WERI-Rb-1 (cell line): ENCODE data around the gene TRIM49B.
"Not testable (repeated sequence)": the region's sequence is repeated elsewhere in the genome, so short reads cannot be mapped to it uniquely, and the experiment has no call there.

Source experiments
- DNase-seq: peaks from one replicate; pipeline ENCODE4 v3.0.0-alpha.2; 2020
- H3K27ac ChIP-seq: fragments of 250-450 bp; sonication (Bioruptor Pico); 2 replicates; pipeline ENCODE4 v1.5.1; 2020; ENCODE audit warnings: mild to moderate bottlenecking, moderate library complexity
- H3K27me3 ChIP-seq: fragments of 250-450 bp; sonication (Bioruptor Pico); 2 replicates; pipeline ENCODE4 v1.5.1; 2021; ENCODE audit warnings: mild to moderate bottlenecking, low read depth, moderate library complexity; ENCODE audit not compliant: insufficient read depth, severe bottlenecking
- H3K36me3 ChIP-seq: fragments of 250-450 bp; sonication (Bioruptor Pico); 2 replicates; pipeline ENCODE4 v1.5.1; 2020; ENCODE audit warnings: mild to moderate bottlenecking, moderate library complexity
- H3K4me3 ChIP-seq: 2 replicates; pipeline ENCODE4 v1.5.1; 2011; ENCODE audit warnings: low read depth, mild to moderate bottlenecking, control low read depth, low read length
- H3K9me3 ChIP-seq: fragments of 250-450 bp; sonication (Bioruptor Pico); 2 replicates; pipeline ENCODE4 v1.5.1; 2021; ENCODE audit warnings: mild to moderate bottlenecking, moderate library complexity; ENCODE audit not compliant: severe bottlenecking

Gene TRIM49B

DNA sequence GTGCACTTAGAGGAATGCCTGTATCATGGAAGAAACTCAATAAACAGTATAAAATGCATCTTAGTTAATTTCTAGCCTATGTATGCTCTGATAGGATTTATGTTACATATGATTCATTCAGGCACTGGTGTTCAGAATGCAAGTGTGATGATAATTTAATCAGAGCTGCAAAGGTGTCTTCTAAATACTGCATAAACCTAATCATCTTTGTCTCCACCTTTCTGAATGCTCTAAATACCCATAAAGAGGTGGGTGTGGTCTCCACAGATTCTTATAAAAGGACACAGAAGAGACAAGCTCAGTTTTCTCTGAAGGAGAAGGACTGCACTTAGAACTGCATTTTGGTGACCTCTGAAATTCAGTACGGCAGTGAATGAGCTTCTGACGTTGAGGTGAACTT, at the start of gene TRIM49B:
Gene TRIM49B, plus strand, starts transcription at position 301 of the 400 bp plus-strand sequence. CDS start 2,777 bp downstream, outside the sequence.
- H3K9me3 ChIP-seq, DNase-seq, H3K36me3 ChIP-seq, H3K27me3 ChIP-seq, H3K27ac ChIP-seq, H3K4me3 ChIP-seq: not testable (repeated sequence)

GRCh38 chr11:48983785-48984184, 44.8 kb upstream of the TRIM49B start, which contains the start of gene TRIM51G:
Gene TRIM51G (minus strand): TSS chr11:48983885. CDS start chr11:48981695, 2,190 bp downstream.
- not testable (repeated sequence) for H3K4me3 ChIP-seq, DNase-seq, H3K36me3 ChIP-seq, H3K27ac ChIP-seq, H3K9me3 ChIP-seq, H3K27me3 ChIP-seq

DNA sequence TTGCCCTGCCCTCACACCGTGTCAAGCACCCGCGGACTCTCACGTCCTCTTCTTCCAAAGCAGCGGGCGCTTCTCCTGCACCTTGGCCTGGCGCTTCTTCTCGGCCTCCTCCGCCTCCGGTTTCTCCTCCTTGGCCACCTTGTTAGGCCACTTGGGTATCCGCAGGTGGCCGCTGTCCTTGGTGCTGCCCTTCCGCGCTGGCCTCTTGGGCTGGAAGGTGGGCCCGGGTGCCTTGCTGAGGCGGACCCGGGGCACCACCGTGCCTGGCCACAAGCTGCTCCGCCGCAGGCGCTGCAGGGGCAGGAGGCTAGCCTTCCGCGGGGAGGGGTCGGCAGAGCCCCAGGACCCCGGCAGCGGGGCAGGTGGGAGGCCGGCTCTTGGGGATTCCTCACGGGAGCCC, 19.6 kb downstream of the TRIM49B start:
- H3K36me3 ChIP-seq, H3K9me3 ChIP-seq, DNase-seq, H3K27me3 ChIP-seq, H3K27ac ChIP-seq, H3K4me3 ChIP-seq: not testable (repeated sequence)

GRCh38 chr11:49049821-49050220, 21.2 kb downstream of the TRIM49B start:
- H3K9me3 ChIP-seq, DNase-seq: not testable (repeated sequence)

DNA sequence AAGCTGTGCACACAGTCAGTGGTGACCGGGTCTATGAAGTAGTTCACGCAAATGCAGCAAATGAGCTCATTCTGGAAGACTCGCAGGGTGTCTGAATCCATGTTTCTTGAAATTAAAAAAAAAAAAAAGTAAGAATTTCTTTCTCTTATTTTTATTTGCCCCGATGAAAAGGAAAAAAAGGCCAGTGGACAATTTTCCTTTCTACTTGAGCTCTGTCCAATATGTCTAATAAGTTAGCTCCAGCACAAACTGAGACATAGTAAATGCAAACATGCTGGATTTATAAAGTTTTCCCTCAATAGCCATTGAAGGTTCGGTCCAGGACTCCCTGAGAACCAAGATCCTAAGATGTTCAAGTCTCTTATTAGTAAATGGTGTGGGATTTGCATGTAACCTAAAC, 30.4 kb downstream of the TRIM49B start, which contains the start of gene TRIM64C:
Gene TRIM64C, minus strand, starts transcription at position 101 of the 400 bp plus-strand sequence. Its CDS starts 0 bp downstream, at position 101.
- H3K27ac ChIP-seq, H3K9me3 ChIP-seq, DNase-seq, H3K4me3 ChIP-seq, H3K36me3 ChIP-seq, H3K27me3 ChIP-seq: not testable (repeated sequence)

More at GRCh38 chr11:49049821-49050220, 21.2 kb downstream of the TRIM49B start:
- not testable (repeated sequence) for H3K4me3 ChIP-seq, H3K27me3 ChIP-seq, H3K36me3 ChIP-seq, H3K27ac ChIP-seq

- H3K9me3 ChIP-seq, H3K27ac ChIP-seq, H3K36me3 ChIP-seq, H3K4me3 ChIP-seq, DNase-seq, H3K27me3 ChIP-seq: not testable (repeated sequence)
Observed at GRCh38 chr11:49069897-49070296, 41.3 kb downstream of the TRIM49B start.
